Naive thymus-derived CD4-positive, alpha-beta T cell (primary cell): ENCODE results near the gene ACOX3. TPM values are rescaled to one million over a fixed set of nuclear protein-coding genes. Genes with fewer than 3 reads are reported as not detected.
A peak's percentile ranks its signal among the peaks of the same experiment; 100 is the strongest.

ENCODE experiments used
- ATAC-seq: fragments of 150-1000 bp; cut with Tn5 transposase; 2 replicates; pipeline ENCODE4 v1.10.0; 2021; ENCODE audit warnings: mild to moderate bottlenecking, moderate library complexity
- CTCF ChIA-PET: fragments of 350-600 bp; sonication (Branson Sonifier 250); formaldehyde crosslinking; loops from one replicate; lab custom pipeline; 2021; ENCODE audit warnings: antibody characterized with exemption; lab: Charles Lee
- POLR2A ChIA-PET: fragments of 350-600 bp; sonication (Branson Sonifier 250); formaldehyde crosslinking; loops from one replicate; lab custom pipeline; 2021; ENCODE audit warnings: antibody characterized with exemption, inconsistent platforms; lab: Charles Lee
- DNase-seq, 9 donors: peaks; one replicate each; pipeline versions ENCODE4 v3.0.0 to v3.0.0-alpha.2; 2020 to 2022; ENCODE audit warnings: mixed read lengths in 1 of 9
- H3K27ac ChIP-seq: one replicate; pipeline ENCODE4 v1.7.0; 2013; ENCODE audit warnings: mild to moderate bottlenecking, low read depth, low read length, moderate library complexity
- H3K27me3 ChIP-seq, 2 donors: one replicate each; pipeline ENCODE4 v1.7.0; 2013; ENCODE audit warnings: low read length in 2 of 2, mild to moderate bottlenecking in 2 of 2, moderate library complexity in 2 of 2; ENCODE audit not compliant: control insufficient read depth in 2 of 2, insufficient read depth in 2 of 2
- H3K36me3 ChIP-seq, 3 experiments: 1 replicate in 2 of 3; 2 replicates in 1 of 3; pipeline ENCODE4 v1.7.0; 2013; ENCODE audit warnings: low read length in 3 of 3, mild to moderate bottlenecking in 3 of 3, moderate library complexity in 1 of 3; ENCODE audit not compliant: insufficient read depth in 3 of 3, control insufficient read depth in 2 of 3
- H3K4me1 ChIP-seq, 2 donors: one replicate each; pipeline ENCODE4 v1.7.0; 2013; ENCODE audit warnings: low read length in 2 of 2, mild to moderate bottlenecking in 2 of 2, moderate library complexity in 1 of 2; ENCODE audit not compliant: control insufficient read depth in 2 of 2, insufficient read depth in 2 of 2
- H3K4me3 ChIP-seq: 2 replicates; pipeline ENCODE4 v1.7.0; 2013; ENCODE audit warnings: mild to moderate bottlenecking, low read length
- H3K9me3 ChIP-seq, 3 experiments: 1 replicate in 2 of 3; 2 replicates in 1 of 3; pipeline ENCODE4 v1.7.0; 2013; ENCODE audit warnings: low read length in 3 of 3; ENCODE audit not compliant: control insufficient read depth in 2 of 3
- H3K27ac Mint-ChIP-seq, 9 donors: one replicate each; pipeline ENCODE4 v1.8.0; 2020 to 2022; ENCODE audit warnings: mixed read lengths in 9 of 9, mild to moderate bottlenecking in 8 of 9, moderate library complexity in 5 of 9, inconsistent platforms in 2 of 9
- H3K27me3 Mint-ChIP-seq, 5 donors: one replicate each; pipeline ENCODE4 v1.8.0; 2021 to 2022; ENCODE audit warnings: mixed read lengths in 5 of 5, mild to moderate bottlenecking in 1 of 5
- H3K36me3 Mint-ChIP-seq, 5 donors: one replicate each; pipeline ENCODE4 v1.8.0; 2020 to 2022; ENCODE audit warnings: mixed read lengths in 5 of 5, mild to moderate bottlenecking in 3 of 5, inconsistent platforms in 1 of 5
- H3K4me1 Mint-ChIP-seq, 7 donors: one replicate each; pipeline ENCODE4 v1.8.0; 2020 to 2022; ENCODE audit warnings: mixed read lengths in 7 of 7, mild to moderate bottlenecking in 3 of 7, inconsistent platforms in 1 of 7
- H3K4me3 Mint-ChIP-seq, 10 donors: one replicate each; pipeline ENCODE4 v1.8.0; 2020 to 2022; ENCODE audit warnings: mild to moderate bottlenecking in 10 of 10, mixed read lengths in 10 of 10, moderate library complexity in 6 of 10, inconsistent platforms in 2 of 10
- H3K9me3 Mint-ChIP-seq, 11 donors: one replicate each; pipeline ENCODE4 v1.8.0; 2020 to 2022; ENCODE audit warnings: mixed read lengths in 11 of 11, mild to moderate bottlenecking in 4 of 11, inconsistent platforms in 1 of 11, moderate library complexity in 1 of 11
- intact Hi-C, 2 donors: fragments of 100-400 bp; cut with micrococcal nuclease; formaldehyde crosslinking; loops; one replicate each; pipeline ENCODE4 v1.15.1; 2023
- polyA plus RNA-seq, 2 donors: library from polyadenylated mRNA; unstranded; fragments of 300-500 nt; fragmentation: Illumina TruSeq; gene quantifications; one replicate each; pipeline ENCODE4 v1.2.3, GENCODE V29; 2021
- total RNA-seq, 6 experiments: library from RNA in 5 of 6; stranded (reverse) in 5 of 6; gene quantifications; 1 replicate in 5 of 6; 2 replicates in 1 of 6; pipeline ENCODE4 v1.2.3 and lab custom pipeline; 2021 to 2026

Gene ACOX3
- total and polyA plus RNA-seq, 7 experiments from 2014 or later: 10.9 to 20.5 (median 16.1) TPM

DNA sequence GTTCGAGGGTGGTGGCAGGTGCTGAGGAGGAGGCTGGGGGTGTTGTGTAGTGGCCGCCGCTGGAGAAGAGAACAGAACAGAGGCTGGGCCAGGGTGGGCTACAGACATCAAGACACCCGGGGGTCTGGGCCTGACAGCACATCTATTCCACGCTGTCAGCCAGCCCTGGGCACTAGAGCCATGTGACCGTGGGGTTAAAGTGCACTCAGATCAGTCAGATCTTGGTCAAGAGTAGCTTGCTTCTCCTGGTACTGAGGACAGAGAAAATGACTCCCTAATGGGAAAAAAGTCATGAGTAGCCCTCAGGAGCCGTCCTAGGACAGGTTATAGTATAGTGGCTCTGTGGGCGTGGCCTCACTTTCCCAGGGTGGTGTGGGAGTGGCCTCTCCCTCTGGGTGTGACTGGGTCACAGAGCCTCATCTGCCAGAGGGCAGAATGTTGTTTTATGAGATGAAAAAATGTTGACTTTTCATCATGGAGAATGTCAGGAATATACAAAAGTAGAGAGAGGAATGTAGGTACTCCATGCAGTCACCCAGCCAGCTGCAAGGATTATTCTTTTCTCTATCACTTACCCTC, 19.4 kb upstream of the ACOX3 start:
- ChIA-PET CTCF (no interaction called here), POLR2A (no interaction called here)
- no peak overlapping the region for H3K27ac ChIP-seq
- H3K36me3 ChIP-seq: peaks cover 0 to 85% (median 0%) of the 10 kb centered on the region in 3 experiments
- H3K4me1 ChIP-seq: no peaks in the 10 kb centered on the region
- H3K4me3 Mint-ChIP-seq: no peak overlapping the region
- peaks cover 11 to 40% (median 17%) of the 10 kb centered on the region in 5 donors for H3K36me3 Mint-ChIP-seq
- ATAC-seq (no peak), DNase-seq (no peak)
- peaks cover 0 to 1% (median 0%) of the 10 kb centered on the region in 11 donors for H3K9me3 Mint-ChIP-seq
- intact Hi-C loops: no loop called here
- no peaks in the 10 kb centered on the region for H3K27me3 Mint-ChIP-seq
- no peak overlapping the region for H3K4me3 ChIP-seq
- no peaks in the 10 kb centered on the region for H3K27me3 ChIP-seq
- H3K27ac Mint-ChIP-seq: no peak overlapping the region
- H3K9me3 ChIP-seq: no peaks in the 10 kb centered on the region
- H3K4me1 Mint-ChIP-seq: no peaks in the 10 kb centered on the region

DNA sequence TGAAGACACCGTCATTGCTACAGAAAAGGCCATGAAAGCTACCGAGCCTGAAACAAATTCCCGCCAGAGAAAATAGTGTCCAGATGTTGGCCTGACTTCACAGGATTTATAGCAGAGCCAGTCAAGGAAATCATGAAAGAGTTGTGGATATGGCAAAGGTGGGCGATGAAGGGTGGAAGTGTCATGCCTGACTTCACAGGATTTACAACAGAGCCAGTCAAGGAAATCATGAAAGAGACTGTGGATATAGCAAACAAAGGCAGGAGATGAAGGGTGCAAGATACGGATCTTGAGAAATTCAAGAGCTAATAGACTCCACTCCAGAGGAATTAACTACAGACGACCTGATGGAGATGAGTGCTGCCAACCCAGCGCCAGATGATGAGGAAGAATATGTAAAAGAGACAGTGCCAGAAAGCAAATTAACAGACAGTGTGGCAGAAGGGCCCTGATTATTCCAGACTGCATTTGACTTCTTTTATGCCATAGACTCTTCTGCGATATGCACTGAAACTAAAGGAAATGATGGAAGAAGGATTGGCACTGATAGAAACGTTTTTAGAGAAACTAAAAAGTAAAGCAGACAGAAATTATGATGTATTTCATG, 17.2 kb upstream of the ACOX3 start:
- no peaks in the 10 kb centered on the region for H3K4me1 ChIP-seq
- no peak for DNase-seq
- intact Hi-C loops: no loop called here
- H3K4me1 Mint-ChIP-seq: no peaks in the 10 kb centered on the region
- H3K9me3 Mint-ChIP-seq: peaks cover 0 to 1% (median 0%) of the 10 kb centered on the region in 11 donors
- CTCF ChIA-PET: no interaction called here
- peaks cover 8 to 56% (median 17%) of the 10 kb centered on the region in 5 donors for H3K36me3 Mint-ChIP-seq
- H3K36me3 ChIP-seq: peaks cover 9 to 85% (median 16%) of the 10 kb centered on the region in 3 experiments
- H3K4me3 ChIP-seq: no peak overlapping the region
- no peaks in the 10 kb centered on the region for H3K27me3 Mint-ChIP-seq
- peak overlapping the region in 1 of 9 donors; percentile 2 for H3K27ac Mint-ChIP-seq
- no peaks in the 10 kb centered on the region for H3K27me3 ChIP-seq
- no peak overlapping the region for H3K27ac ChIP-seq
- POLR2A ChIA-PET: no interaction called here
- no peak overlapping the region for H3K4me3 Mint-ChIP-seq
- no peaks in the 10 kb centered on the region for H3K9me3 ChIP-seq
- ATAC-seq: no peak

DNA sequence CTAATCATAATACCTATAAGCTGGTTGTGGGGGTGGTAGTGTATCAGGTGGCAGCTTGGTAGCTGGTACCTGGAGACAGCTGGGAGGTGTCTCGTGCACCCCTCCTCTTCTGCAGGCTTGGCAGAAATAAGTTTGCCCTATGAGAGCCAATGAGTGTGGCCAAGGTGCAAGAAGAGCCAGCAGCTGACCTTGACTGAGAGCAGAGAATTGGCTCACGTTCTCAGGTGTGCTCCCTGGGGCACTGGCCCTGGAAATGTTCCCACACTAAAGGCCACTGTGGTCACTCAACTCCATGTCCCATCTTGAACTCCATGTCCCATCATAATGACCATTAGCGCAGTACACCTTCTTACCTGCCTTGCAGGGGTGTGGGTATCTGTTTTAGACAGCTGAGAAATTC, 13.4 kb upstream of the ACOX3 start:
- ATAC-seq (no peak), DNase-seq (no peak)
- H3K9me3 ChIP-seq: no peaks in the 10 kb centered on the region
- Mint-ChIP-seq H3K4me1 (no peaks in the 10 kb centered on the region), H3K36me3 (peaks cover 6 to 60% (median 21%) of the 10 kb centered on the region in 5 donors), H3K4me3 (no peak overlapping the region), H3K9me3 (no peaks in the 10 kb centered on the region), H3K27me3 (no peaks in the 10 kb centered on the region), H3K27ac (no peak overlapping the region)
- H3K36me3 ChIP-seq: peaks cover 13 to 85% (median 18%) of the 10 kb centered on the region in 3 experiments
- intact Hi-C loops: no loop called here
- ChIA-PET POLR2A (no interaction called here), CTCF (no interaction called here)
- H3K4me3 ChIP-seq: no peak overlapping the region
- no peak overlapping the region for H3K27ac ChIP-seq
- no peaks in the 10 kb centered on the region for H3K4me1 ChIP-seq
- no peaks in the 10 kb centered on the region for H3K27me3 ChIP-seq

DNA sequence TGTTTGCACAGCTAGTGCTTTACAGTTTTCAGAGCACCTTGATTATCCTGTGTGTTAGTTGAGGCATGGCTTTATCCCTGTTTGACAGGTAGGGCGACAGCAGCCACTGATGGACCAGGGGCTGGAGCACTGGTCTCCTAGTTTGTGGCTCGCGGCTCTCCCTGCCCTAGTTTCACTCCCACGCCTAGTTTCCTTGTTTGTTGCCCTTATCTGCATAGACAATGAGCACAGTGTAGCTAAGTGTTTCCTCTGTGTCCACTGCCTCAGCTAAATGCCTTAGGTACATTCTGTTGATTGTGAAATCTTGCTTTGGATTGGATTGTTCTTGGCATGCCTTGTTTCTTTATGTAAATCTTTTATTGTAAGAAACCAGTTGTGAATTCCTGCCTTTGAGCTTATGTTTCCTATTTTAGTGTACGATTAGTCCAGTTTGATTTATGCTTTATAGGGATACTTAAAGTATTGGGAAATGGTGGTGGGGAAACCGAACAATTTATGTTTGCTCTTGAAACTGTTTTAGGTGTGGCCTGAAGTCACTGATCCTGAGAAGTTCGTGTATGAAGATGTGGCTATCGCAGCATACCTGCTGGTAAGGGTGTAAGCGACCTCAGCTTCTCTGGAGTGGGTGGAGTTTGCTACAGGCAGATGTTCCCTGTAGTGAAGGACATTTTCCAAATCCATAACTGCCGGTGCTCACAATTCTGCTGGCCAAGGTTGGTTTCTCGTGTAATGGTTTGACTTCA, 11.1 kb upstream of the ACOX3 start:
- H3K36me3 Mint-ChIP-seq: peaks cover 0 to 53% (median 11%) of the 10 kb centered on the region in 5 donors
- H3K9me3 Mint-ChIP-seq: no peaks in the 10 kb centered on the region
- DNase-seq (no peak), ATAC-seq (no peak)
- H3K27me3 ChIP-seq: no peaks in the 10 kb centered on the region
- no peaks in the 10 kb centered on the region for H3K9me3 ChIP-seq
- no peak overlapping the region for H3K4me3 ChIP-seq
- H3K4me1 ChIP-seq: no peaks in the 10 kb centered on the region
- H3K36me3 ChIP-seq: peaks cover 16 to 83% (median 18%) of the 10 kb centered on the region in 3 experiments
- no peak overlapping the region for H3K4me3 Mint-ChIP-seq
- no peak overlapping the region for H3K27ac ChIP-seq
- H3K27ac Mint-ChIP-seq: peak overlapping the region in 1 of 9 donors; percentile 8
- H3K27me3 Mint-ChIP-seq: no peaks in the 10 kb centered on the region
- CTCF ChIA-PET: no interaction called here
- no peaks in the 10 kb centered on the region for H3K4me1 Mint-ChIP-seq
- intact Hi-C loops: no loop called here
- POLR2A ChIA-PET: interaction anchor here (0.6 kb wide), 1 partner anchor 615 kb away, joined by 3 read pairs; no protein-coding TSS in a partner anchor

DNA sequence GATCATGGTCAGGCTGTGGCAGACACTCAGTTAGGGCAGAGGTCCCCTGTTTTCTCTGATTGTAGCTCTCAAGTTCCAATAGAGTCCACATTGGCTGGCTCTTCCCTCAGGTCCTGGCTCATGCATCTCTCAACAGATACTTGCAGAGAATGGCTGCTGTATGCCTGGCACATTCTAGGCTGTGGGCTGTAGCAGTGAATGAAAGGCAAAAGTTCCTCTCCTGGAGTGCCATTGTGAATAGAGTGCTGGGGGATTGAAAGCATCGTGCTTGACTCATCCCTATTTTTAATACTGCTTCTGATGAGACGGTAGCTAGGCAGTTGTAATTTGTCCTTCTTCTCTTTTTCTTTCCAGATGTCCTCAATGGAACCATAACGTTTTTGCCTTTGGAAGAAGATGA, 5.6 kb upstream of the ACOX3 start:
- ChIA-PET POLR2A (no interaction called here), CTCF (no interaction called here)
- no peaks in the 10 kb centered on the region for H3K9me3 ChIP-seq
- Mint-ChIP-seq H3K27ac (no peak overlapping the region), H3K27me3 (no peaks in the 10 kb centered on the region), H3K4me1 (peaks cover 32 to 45% (median 36%) of the 10 kb centered on the region in 7 donors), H3K4me3 (no peak overlapping the region), H3K36me3 (peaks cover 0 to 15% (median 2%) of the 10 kb centered on the region in 5 donors), H3K9me3 (no peaks in the 10 kb centered on the region)
- peaks cover 8 to 17% of the 10 kb centered on the region in 2 donors for H3K4me1 ChIP-seq
- intact Hi-C loops: loop anchor here in 1 of 2 donors (10.0 kb wide), 1 partner anchor 691 kb away; no protein-coding TSS in a partner anchor
- peaks cover 0 to 35% (median 10%) of the 10 kb centered on the region in 3 experiments for H3K36me3 ChIP-seq
- no peak overlapping the region for H3K4me3 ChIP-seq
- ATAC-seq (no peak), DNase-seq (no peak)
- H3K27ac ChIP-seq: no peak overlapping the region
- H3K27me3 ChIP-seq: no peaks in the 10 kb centered on the region

DNA sequence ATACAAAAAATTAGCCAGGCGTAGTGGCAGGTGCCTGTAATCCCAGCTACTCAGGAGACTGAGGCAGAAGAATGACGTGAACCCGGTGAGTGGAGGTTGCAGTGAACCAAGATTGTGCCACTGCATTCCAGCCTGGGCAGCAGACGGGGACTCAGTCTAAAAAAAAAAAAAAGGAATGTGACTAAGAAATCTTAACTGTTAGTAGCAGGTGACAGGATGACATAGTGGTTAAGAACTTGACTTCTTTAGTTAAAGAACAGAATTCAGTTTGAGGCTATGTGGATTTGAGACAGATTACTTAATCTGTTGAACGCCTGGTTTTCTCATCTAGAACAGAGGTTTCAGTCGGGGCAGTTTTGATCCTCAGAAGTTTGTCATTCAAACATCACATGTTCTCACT, 3.3 kb upstream of the ACOX3 start:
- POLR2A ChIA-PET: no interaction called here
- H3K4me1 Mint-ChIP-seq: peaks cover 46 to 66% (median 56%) of the 10 kb centered on the region in 7 donors
- intact Hi-C loops: loop anchor here in 1 of 2 donors (10.0 kb wide), 1 partner anchor 689 kb away; no protein-coding TSS in a partner anchor

More for the DNA sequence above, 3.3 kb upstream of the ACOX3 start:
- Mint-ChIP-seq H3K9me3 (peaks cover 0 to 9% (median 0%) of the 10 kb centered on the region in 11 donors), H3K27ac (peak overlapping the region in 1 of 9 donors; percentile 21), H3K27me3 (peaks cover 0 to 2% (median 0%) of the 10 kb centered on the region in 5 donors), H3K36me3 (peaks cover under 1 to 10% (median 8%) of the 10 kb centered on the region in 5 donors), H3K4me3 (peak overlapping the region in 5 of 10 donors; percentile 84 to 100 (median 97))
- Histone ChIP-seq H3K27ac (no peak overlapping the region), H3K4me1 (peaks cover 22 to 29% of the 10 kb centered on the region in 2 donors), H3K9me3 (no peaks in the 10 kb centered on the region), H3K4me3 (no peak overlapping the region), H3K36me3 (peaks cover 0 to 30% (median 5%) of the 10 kb centered on the region in 3 experiments), H3K27me3 (no peaks in the 10 kb centered on the region)
- DNase-seq (no peak), ATAC-seq (no peak)
- CTCF ChIA-PET: no interaction called here
